DMS114 treated with DMSO at 0.1 percent for 48 hours (cell line): ENCODE data around the gene ZBTB25.
"Not testable (repeated sequence)": the region's sequence is repeated elsewhere in the genome, so short reads cannot be mapped to it uniquely, and the experiment has no call there.

Source experiments
- DNase-seq: peaks from one replicate; lab custom pipeline; 2025; ENCODE audit not compliant: unreplicated experiment; lab: John Stamatoyannopoulos, UW

ZBTB25 gene

GRCh38 chr14:64517667-64518066 lies 14.0 kb upstream of the ZBTB25 start:
- not testable (repeated sequence) for DNase-seq

GRCh38 chr14:64516969-64517368 lies 13.3 kb upstream of the ZBTB25 start:
- no peak for DNase-seq

GRCh38 chr14:64515053-64515452 lies 11.4 kb upstream of the ZBTB25 start:
- DNase-seq: no peak

DNA sequence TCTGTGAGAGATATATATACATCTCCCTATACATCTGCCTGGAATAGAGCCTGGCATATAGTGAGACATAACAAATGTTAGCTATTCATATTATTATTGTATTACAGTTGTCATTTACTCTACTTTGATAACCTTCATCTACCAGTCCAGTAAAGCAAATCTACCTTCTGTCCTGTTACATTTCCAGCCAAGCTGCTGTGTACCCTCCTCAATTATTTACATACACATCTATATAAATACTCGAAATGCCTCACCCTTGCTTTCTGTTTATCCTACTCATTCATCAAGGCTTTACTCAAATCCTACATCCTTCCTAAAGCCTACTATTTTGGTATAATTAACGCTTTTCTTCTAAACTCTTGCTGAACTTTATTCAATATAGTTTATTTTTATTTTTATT lies 9.6 kb upstream of the ZBTB25 start:
- DNase-seq: no peak

GRCh38 chr14:64510825-64511671 lies 7.4 kb upstream of the ZBTB25 start:
- peak; percentile 58 for DNase-seq

DNA sequence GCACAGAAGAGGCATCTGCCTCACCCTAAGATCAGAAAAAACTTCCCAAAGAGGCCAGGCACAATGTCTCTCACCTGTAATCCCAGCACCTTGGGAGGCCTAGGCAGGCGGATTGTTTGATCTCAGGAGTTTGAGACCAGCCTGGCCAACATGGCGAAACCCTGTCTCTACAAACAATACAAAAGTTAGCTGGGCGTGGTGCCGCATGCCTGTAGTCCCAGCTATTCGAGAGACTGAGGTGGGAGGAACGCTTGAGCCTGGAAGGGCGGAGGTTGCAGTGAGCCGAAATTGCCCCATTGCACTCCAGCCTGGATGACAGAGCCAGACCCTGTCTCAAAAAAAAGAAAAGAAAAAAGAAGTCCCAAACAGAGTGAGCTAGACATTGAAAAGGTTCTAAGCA lies 5.4 kb upstream of the ZBTB25 start:
- no peak for DNase-seq

GRCh38 chr14:64508215-64508776 lies 4.7 kb upstream of the ZBTB25 start:
- DNase-seq: no peak

GRCh38 chr14:64507376-64508156 lies 3.9 kb upstream of the ZBTB25 start:
- no peak for DNase-seq

DNA sequence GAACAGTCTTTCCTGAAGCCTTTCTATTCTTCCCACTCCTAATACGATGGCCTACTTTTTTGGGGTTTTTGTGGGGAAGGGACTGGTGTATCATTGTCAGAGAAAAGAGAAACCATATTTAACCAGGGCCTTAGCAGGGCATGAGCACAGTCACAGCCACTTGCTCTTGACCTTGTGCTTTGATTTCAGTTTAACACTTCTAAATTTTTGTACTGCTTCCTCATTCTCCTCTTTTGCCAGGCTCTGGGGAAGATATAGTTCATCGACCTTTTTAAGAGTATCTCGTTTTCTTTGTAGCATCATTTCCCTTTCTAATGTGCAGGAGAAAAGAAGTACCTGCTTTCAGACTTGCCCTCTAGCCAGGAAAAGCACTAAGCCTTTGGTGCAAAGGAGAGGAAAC lies 3.1 kb upstream of the ZBTB25 start:
- no peak for DNase-seq

GRCh38 chr14:64504897-64505794 lies 1.5 kb upstream of the ZBTB25 start:
- peak; percentile 78 for DNase-seq

GRCh38 chr14:64504310-64504896 lies 765 bp upstream of the ZBTB25 start, which contains the start of gene ZBTB1:
Gene ZBTB1 (plus strand): TSS chr14:64504770. CDS start chr14:64521505, 16,735 bp downstream.
- peak; percentile 50 for DNase-seq

GRCh38 chr14:64502887-64503433 lies 678 bp downstream of the ZBTB25 start:
- no peak for DNase-seq

DNA sequence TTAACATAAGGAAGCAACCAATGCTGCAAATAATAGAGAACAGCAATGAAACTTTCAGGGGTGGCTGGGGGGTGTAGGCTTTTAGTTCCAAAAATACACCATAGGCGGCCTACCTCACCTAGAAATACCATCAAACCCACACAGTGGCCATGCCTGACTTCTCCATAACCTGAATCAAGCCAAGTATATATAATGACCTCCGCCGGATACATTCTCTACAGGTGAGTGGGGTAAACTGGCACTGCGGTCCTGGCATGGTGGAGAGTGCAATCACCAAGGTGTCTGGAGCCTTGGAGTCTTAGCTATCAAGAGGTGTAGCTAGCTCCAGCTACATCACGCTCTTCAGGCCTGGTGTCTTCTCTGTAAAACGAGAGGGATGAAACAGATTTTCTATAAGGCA lies 1.2 kb downstream of the ZBTB25 start:
- no peak for DNase-seq

GRCh38 chr14:64501411-64502171 lies 2.0 kb downstream of the ZBTB25 start:
- DNase-seq: no peak

DNA sequence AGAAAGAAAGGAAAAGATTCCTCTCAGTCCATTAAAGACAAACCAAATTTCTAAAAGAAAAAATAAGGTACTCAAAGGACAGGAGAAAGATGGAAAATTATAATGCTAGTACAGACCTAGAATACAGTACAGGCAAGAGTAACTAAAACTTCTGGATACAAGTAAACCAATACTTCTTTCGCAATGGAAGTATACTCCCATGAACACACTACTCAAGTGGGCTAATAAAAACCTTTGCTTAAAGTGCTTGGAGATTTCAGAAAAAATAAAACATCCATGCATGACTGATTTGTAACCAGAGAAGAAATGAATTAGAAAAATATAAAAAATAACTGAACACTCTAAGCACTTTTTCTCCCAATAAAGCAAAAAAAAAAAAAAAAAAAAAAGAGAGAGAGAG lies 3.5 kb downstream of the ZBTB25 start:
- DNase-seq: no peak

DNA sequence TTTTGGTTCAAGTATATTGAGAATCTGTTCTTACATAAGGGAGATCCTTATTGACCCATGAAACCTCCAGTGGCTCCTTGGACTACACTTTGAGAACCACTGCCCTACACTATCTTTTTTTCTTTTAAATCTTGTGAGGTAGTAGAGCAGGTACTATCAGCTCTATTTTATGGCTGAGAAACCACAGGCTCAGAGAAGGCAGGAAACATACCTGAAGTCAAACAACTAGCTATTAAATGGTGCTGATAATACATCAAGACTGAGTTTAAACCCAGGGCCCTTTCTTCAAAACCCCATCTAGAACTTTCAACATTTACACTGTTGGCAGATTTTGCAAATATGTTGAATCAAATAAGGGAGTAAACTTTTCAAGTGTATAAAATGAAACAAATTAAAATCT lies 6.9 kb downstream of the ZBTB25 start:
- DNase-seq: no peak

GRCh38 chr14:64495252-64495651 lies 8.4 kb downstream of the ZBTB25 start:
- no peak for DNase-seq

- DNase-seq: no peak
Observed at GRCh38 chr14:64493455-64493854, 10.2 kb downstream of the ZBTB25 start.

DNA sequence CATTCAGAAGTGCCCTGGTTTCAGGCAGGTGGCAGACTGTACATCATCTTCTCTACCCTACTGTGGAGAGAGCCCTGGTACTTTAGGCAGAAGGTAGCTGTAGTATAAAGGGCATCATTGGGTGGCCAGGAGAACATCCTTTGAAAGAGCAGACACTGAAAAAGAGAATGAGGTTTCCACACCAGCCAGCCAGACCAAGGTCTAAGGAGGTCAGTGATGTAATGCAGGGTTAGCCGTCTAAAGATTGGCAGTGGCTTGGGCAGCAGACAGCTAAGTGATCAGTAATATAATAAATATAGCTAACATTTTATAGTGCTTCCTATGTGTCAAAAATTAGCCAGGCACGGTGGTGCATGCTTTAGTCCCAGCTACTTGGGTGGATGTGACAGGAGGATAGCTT lies 12.0 kb downstream of the ZBTB25 start:
- no peak for DNase-seq
